Measurements from ENCODE around the gene SYNGAP1. TPM values are rescaled to one million over a fixed set of nuclear protein-coding genes. Genes with fewer than 3 reads are reported as not detected.

SYNGAP1 gene
- total RNA-seq, 1 donor from 2014 or later, result 3.3 TPM

Other genes with a start within 250 kb of the SYNGAP1 start
- gene COL11A2, start 227.6 kb upstream of the SYNGAP1 start, total RNA-seq, result 0.14 and 0.38 TPM in 2 replicates
- gene RXRB, start 219.4 kb upstream of the SYNGAP1 start, total RNA-seq, result 24.4 and 24.9 TPM in 2 replicates
- 94.1 and 94.9 TPM in 2 replicates for gene SLC39A7, start 219.2 kb upstream of the SYNGAP1 start, total RNA-seq
- gene HSD17B8, start 215.4 kb upstream of the SYNGAP1 start, total RNA-seq, result 11.4 and 13.1 TPM in 2 replicates
- 12.1 and 16.4 TPM in 2 replicates for gene RING1, start 211.6 kb upstream of the SYNGAP1 start, total RNA-seq
- gene VPS52, start 148.2 kb upstream of the SYNGAP1 start, total RNA-seq, result 32.3 and 56.1 TPM in 2 replicates
- gene RPS18, start 148.0 kb upstream of the SYNGAP1 start, total RNA-seq, result 6,267 and 7,360 TPM in 2 replicates
- 1.4 and 2.5 TPM in 2 replicates for gene B3GALT4, start 142.9 kb upstream of the SYNGAP1 start, total RNA-seq
- 53.2 and 70.5 TPM in 2 replicates for gene WDR46, start 130.8 kb upstream of the SYNGAP1 start, total RNA-seq
- 42.9 and 51.4 TPM in 2 replicates for gene PFDN6, start 130.5 kb upstream of the SYNGAP1 start, total RNA-seq
- gene RGL2, start 121.1 kb upstream of the SYNGAP1 start, total RNA-seq, result 42.3 and 45.5 TPM in 2 replicates
- 214 and 300 TPM in 2 replicates for gene TAPBP, start 106.0 kb upstream of the SYNGAP1 start, total RNA-seq
- 17.5 and 18.4 TPM in 2 replicates for gene ZBTB22, start 102.3 kb upstream of the SYNGAP1 start, total RNA-seq
- gene DAXX, start 97.1 kb upstream of the SYNGAP1 start, total RNA-seq, result 44.4 and 53.7 TPM in 2 replicates
- 8.4 and 10.3 TPM in 2 replicates for gene KIFC1, start 28.2 kb upstream of the SYNGAP1 start, total RNA-seq
- 27.9 and 28.0 TPM in 2 replicates for gene PHF1, start 9.1 kb upstream of the SYNGAP1 start, total RNA-seq
- 226 and 227 TPM in 2 replicates for gene CUTA, start 2.0 kb upstream of the SYNGAP1 start, total RNA-seq
- 7.4 and 7.6 TPM in 2 replicates for gene ZBTB9, start 34.5 kb downstream of the SYNGAP1 start, total RNA-seq
- 21.7 and 23.9 TPM in 2 replicates for gene BAK1, start 160.2 kb downstream of the SYNGAP1 start, total RNA-seq
- 147 and 176 TPM in 2 replicates for gene ITPR3, start 201.3 kb downstream of the SYNGAP1 start, total RNA-seq